GM12878 (cell line): ENCODE data around the gene ZCCHC2. TPM values are rescaled to one million over a fixed set of nuclear protein-coding genes. Genes with fewer than 3 reads are reported as not detected.

Source experiments
- ATAC-seq: fragments of 200-7000 bp; cut with Tn5 transposase; 3 replicates; pipeline ENCODE4 v1.9.1; 2020; ENCODE audit warnings: mild to moderate bottlenecking, moderate library complexity
- BruUV-seq: library from RNA; stranded (reverse); fragments of 400-500 nt; replicated peaks from 2 replicates; lab custom pipeline; 2021; lab: Mats Ljungman, UMichigan
- CTCF ChIA-PET: fragments of 300-600 bp; sonication (Branson Sonifier 250); formaldehyde crosslinking; extraction: SDS; loops from one replicate; lab custom pipeline; 2021; ENCODE audit warnings: inconsistent platforms; lab: Yijun Ruan, JAX
- POLR2A ChIA-PET: fragments of 350-600 bp; formaldehyde crosslinking; extraction: SDS; loops from one replicate; lab custom pipeline; 2021; ENCODE audit warnings: inconsistent platforms; lab: Charles Lee
- RAD21 ChIA-PET: fragments of 300-600 bp; sonication (Branson Sonifier 250); formaldehyde crosslinking; loops from one replicate; lab custom pipeline; 2023; ENCODE audit warnings: antibody characterized with exemption; ENCODE audit not compliant: unreplicated experiment; lab: Charles Lee
- SMC1A ChIA-PET: fragments of 300-600 bp; sonication (Branson Sonifier 250); formaldehyde crosslinking; loops from one replicate; lab custom pipeline; 2023; ENCODE audit not compliant: unreplicated experiment, uncharacterized antibody; lab: Charles Lee
- DNase-seq: peaks from one replicate; pipeline ENCODE4 v3.0.0-alpha.2; 2011; ENCODE audit warnings: low read depth, low spot score
- FAIRE-seq: peaks from 3 replicates; lab custom pipeline; 2011; peaks lifted over from hg19 to GRCh38; lab: Jason Lieb, UNC
- H2AFZ ChIP-seq: 2 replicates; pipeline ENCODE4 v1.6.0; 2011; ENCODE audit warnings: low read depth, low read length, control low read depth; ENCODE audit not compliant: control insufficient read depth
- H3K27ac ChIP-seq: 2 replicates; pipeline ENCODE4 v1.5.1; 2011; ENCODE audit warnings: control low read depth; ENCODE audit not compliant: control insufficient read depth, insufficient read depth
- H3K27me3 ChIP-seq, 2 experiments: replicated peaks in 1 of 2; 2 replicates each; pipeline versions ENCODE4 v1.6.0 to v1.6.1; 2011; ENCODE audit warnings: low read length in 1 of 2; ENCODE audit not compliant: control insufficient read depth in 2 of 2, insufficient read depth in 2 of 2
- H3K36me3 ChIP-seq, 2 experiments: 2 replicates each; pipeline ENCODE4 v1.5.1; 2011; ENCODE audit warnings: low read length in 1 of 2; ENCODE audit not compliant: control insufficient read depth in 2 of 2, insufficient read depth in 2 of 2
- H3K4me1 ChIP-seq: 2 replicates; pipeline ENCODE4 v1.6.1; 2011; ENCODE audit warnings: mild to moderate bottlenecking, low read length, moderate library complexity, mixed read lengths; ENCODE audit not compliant: control insufficient read depth, insufficient read depth
- H3K4me2 ChIP-seq: 2 replicates; pipeline ENCODE4 v1.6.0; 2011; ENCODE audit warnings: control low read depth; ENCODE audit not compliant: control insufficient read depth, insufficient read depth
- H3K4me3 ChIP-seq: fragments of 200-600 bp; sonication (generic); 2 replicates; pipeline ENCODE4 v1.5.1; 2016
- H3K79me2 ChIP-seq: 2 replicates; pipeline ENCODE4 v1.6.0; 2011; ENCODE audit warnings: low read length; ENCODE audit not compliant: control insufficient read depth, insufficient read depth
- H3K9ac ChIP-seq: 2 replicates; pipeline ENCODE4 v1.8.0; 2011; ENCODE audit warnings: low read length, control low read depth, mixed read lengths; ENCODE audit not compliant: control insufficient read depth, insufficient read depth
- H3K9me3 ChIP-seq: replicated peaks from 3 replicates; pipeline ENCODE4 v1.5.1; 2011; ENCODE audit warnings: mild to moderate bottlenecking, low read length; ENCODE audit not compliant: control insufficient read depth, insufficient read depth
- H4K20me1 ChIP-seq: 2 replicates; pipeline ENCODE4 v1.6.0; 2011; ENCODE audit not compliant: control insufficient read depth, insufficient read depth
- CEBPB ChIP-seq, 2 experiments: fragments of 150-350 bp in 1 of 2; IDR thresholded peaks; 2 replicates each; pipeline ENCODE4 v1.6.1; 2012 to 2014; ENCODE audit warnings: low read depth in 2 of 2, low read length in 2 of 2, borderline replicate concordance in 1 of 2, inconsistent platforms in 1 of 2
- GABPA ChIP-seq: IDR thresholded peaks from 2 replicates; pipeline ENCODE4 v1.6.1; 2014; ENCODE audit warnings: antibody characterized with exemption, low read depth, mild to moderate bottlenecking, inconsistent platforms
- HDAC2 ChIP-seq: fragments of 200-600 bp; sonication (generic); IDR thresholded peaks from 2 replicates; pipeline ENCODE4 v1.6.1; 2017
- HDAC6 ChIP-seq: fragments of 200-600 bp; sonication (generic); IDR thresholded peaks from one replicate; pipeline ENCODE4 v1.8.0; 2017; ENCODE audit warnings: antibody characterized with exemption; ENCODE audit not compliant: unreplicated experiment
- MYC ChIP-seq: IDR thresholded peaks from 2 replicates; pipeline ENCODE4 v1.6.1; 2011; ENCODE audit warnings: mild to moderate bottlenecking, low read length, moderate library complexity, inconsistent platforms; ENCODE audit not compliant: insufficient read depth, insufficient replicate concordance, insufficient read length, severe bottlenecking
- RB1 ChIP-seq: fragments of 450-650 bp; formaldehyde crosslinking; IDR thresholded peaks from 2 replicates; pipeline ENCODE4 v1.6.1; 2017; ENCODE audit warnings: mild to moderate bottlenecking, borderline replicate concordance
- STAT1 ChIP-seq: fragments of 450-650 bp; conservative IDR thresholded peaks from 2 replicates; pipeline ENCODE4 v1.6.1; 2014; ENCODE audit warnings: antibody characterized with exemption, mild to moderate bottlenecking
- ZNF207 ChIP-seq: fragments of 450-650 bp; IDR thresholded peaks from 2 replicates; pipeline ENCODE4 v1.6.1; 2014; ENCODE audit warnings: antibody characterized with exemption, mild to moderate bottlenecking, borderline replicate concordance
- ZNF217 ChIP-seq: fragments of 450-650 bp; IDR thresholded peaks from 2 replicates; pipeline ENCODE4 v1.6.1; 2017; ENCODE audit warnings: antibody characterized with exemption, mild to moderate bottlenecking
- WGBS: methylation state at CpG from one replicate; pipeline ENCODE4 v1.1.6; 2016; ENCODE audit warnings: low lambda C conversion rate; ENCODE audit not compliant: insufficient replicate concordance, insufficient coverage; ENCODE audit errors: missing lambda C conversion rate; 5-methylcytosine and 5-hydroxymethylcytosine counted together
- in situ Hi-C: fragments of 300-500 bp; cut with MboI; formaldehyde crosslinking; loops from 9 replicates; pipeline ENCODE4 v1.14.3; 2018; ENCODE audit warnings: mixed read lengths
- intact Hi-C: fragments of 100-400 bp; cut with micrococcal nuclease; formaldehyde crosslinking; loops from one replicate; pipeline ENCODE4 v1.14.2; 2022; ENCODE audit not compliant: unreplicated experiment
- polyA plus RNA-seq, 11 experiments: library from polyadenylated mRNA; depleted of rRNA in 4 of 11; unstranded in 6 of 11; stranded (reverse) in 5 of 11; fragments of >200 nt; fragmentation: Nextera tagmentation in 4 of 11; fragmentation: Illumina TruSeq in 1 of 11; extraction: Ambion mirVana in 4 of 11; extraction: Trizol in 1 of 11; gene quantifications; 1 replicate in 1 of 11; 2 replicates in 10 of 11; pipeline versions ENCODE4 v1.2.1 to v1.2.3, GENCODE V29; 2011 to 2016; ENCODE audit warnings: inconsistent platforms in 2 of 11, missing spikeins in 2 of 11, low read depth in 1 of 11
- total RNA-seq, 4 experiments: library from RNA; depleted of rRNA in 3 of 4; stranded (reverse); fragments of >200 nt in 3 of 4; fragmentation: Illumina TruSeq in 1 of 4; extraction: Trizol in 1 of 4; gene quantifications; 2 replicates each; pipeline versions ENCODE4 v1.2.1 to v1.2.3, GENCODE V29; 2013 to 2021
- TF ChIP-seq, protein P1 (sequence below): fragments of 450-650 bp; IDR thresholded peaks from 2 replicates; pipeline ENCODE4 v1.6.1; 2017; ENCODE audit warnings: antibody characterized with exemption, mild to moderate bottlenecking, moderate library complexity
- TF ChIP-seq, protein P2 (sequence below): fragments of 450-650 bp; IDR thresholded peaks from 2 replicates; pipeline ENCODE4 v1.6.1; 2014; ENCODE audit warnings: mild to moderate bottlenecking
- TF ChIP-seq, protein P3 (sequence below): IDR thresholded peaks from 2 replicates; pipeline ENCODE4 v1.6.1; 2011; ENCODE audit warnings: borderline replicate concordance, low read depth, mild to moderate bottlenecking, moderate library complexity, mixed read lengths, low read length; ENCODE audit not compliant: insufficient read depth; ENCODE audit errors: extremely low read length

Gene ZCCHC2
- total and polyA plus RNA-seq, 10 of the 15 experiments (the other 5 are each of a cell fraction or from before 2014, with no cell fraction given): 1.7 to 17.4 (median 8.6) TPM

DNA sequence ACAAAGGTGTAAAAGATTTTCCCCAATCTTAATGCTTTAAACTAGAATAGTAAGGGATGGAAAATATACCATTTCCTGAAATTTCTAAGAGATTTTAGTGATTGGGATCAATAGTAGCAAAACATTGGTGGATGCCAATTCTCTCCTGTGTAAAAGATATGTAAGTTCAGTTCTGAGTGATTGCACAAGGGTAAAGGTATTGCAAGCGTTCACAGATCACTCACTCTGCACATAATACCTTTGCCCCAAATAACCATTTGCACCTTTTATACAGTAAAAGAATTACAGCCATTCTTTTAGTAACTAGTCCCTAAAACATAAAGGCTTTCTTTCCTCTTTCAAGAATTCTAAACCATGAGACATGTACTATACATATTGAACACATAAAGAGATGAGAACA lies 13.0 kb upstream of the ZCCHC2 start:
- SMC1A ChIA-PET: no interaction called here
- H3K27ac ChIP-seq: no peak overlapping the region
- no peak overlapping the region for H2AFZ ChIP-seq
- H3K9me3 ChIP-seq: peaks cover 6% of the 10 kb centered on the region
- no TSS peak for BruUV-seq
- POLR2A ChIA-PET: no interaction called here
- H3K4me1 ChIP-seq: peaks cover 18% of the 10 kb centered on the region
- DNase-seq (no peak), ATAC-seq (no peak), FAIRE-seq (no peak)
- H3K9ac ChIP-seq: no peak overlapping the region
- TF ChIP-seq GABPA (no peak), HDAC6 (no peak), STAT1 (no peak), RB1 (no peak), ZNF207 (no peak), ZNF217 (no peak), CEBPB (IDR thresholded peaks at IDR 0.05; ENCODE audit: borderline replicate concordance in 1 of 2, low read depth in 2 of 2, low read length in 2 of 2) (no peak), MYC (no peak), HDAC2 (no peak)
- TF ChIP-seq, protein P1, sequence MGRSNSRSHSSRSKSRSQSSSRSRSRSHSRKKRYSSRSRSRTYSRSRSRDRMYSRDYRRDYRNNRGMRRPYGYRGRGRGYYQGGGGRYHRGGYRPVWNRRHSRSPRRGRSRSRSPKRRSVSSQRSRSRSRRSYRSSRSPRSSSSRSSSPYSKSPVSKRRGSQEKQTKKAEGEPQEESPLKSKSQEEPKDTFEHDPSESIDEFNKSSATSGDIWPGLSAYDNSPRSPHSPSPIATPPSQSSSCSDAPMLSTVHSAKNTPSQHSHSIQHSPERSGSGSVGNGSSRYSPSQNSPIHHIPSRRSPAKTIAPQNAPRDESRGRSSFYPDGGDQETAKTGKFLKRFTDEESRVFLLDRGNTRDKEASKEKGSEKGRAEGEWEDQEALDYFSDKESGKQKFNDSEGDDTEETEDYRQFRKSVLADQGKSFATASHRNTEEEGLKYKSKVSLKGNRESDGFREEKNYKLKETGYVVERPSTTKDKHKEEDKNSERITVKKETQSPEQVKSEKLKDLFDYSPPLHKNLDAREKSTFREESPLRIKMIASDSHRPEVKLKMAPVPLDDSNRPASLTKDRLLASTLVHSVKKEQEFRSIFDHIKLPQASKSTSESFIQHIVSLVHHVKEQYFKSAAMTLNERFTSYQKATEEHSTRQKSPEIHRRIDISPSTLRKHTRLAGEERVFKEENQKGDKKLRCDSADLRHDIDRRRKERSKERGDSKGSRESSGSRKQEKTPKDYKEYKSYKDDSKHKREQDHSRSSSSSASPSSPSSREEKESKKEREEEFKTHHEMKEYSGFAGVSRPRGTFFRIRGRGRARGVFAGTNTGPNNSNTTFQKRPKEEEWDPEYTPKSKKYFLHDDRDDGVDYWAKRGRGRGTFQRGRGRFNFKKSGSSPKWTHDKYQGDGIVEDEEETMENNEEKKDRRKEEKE: no peak
- TF ChIP-seq, protein P2, sequence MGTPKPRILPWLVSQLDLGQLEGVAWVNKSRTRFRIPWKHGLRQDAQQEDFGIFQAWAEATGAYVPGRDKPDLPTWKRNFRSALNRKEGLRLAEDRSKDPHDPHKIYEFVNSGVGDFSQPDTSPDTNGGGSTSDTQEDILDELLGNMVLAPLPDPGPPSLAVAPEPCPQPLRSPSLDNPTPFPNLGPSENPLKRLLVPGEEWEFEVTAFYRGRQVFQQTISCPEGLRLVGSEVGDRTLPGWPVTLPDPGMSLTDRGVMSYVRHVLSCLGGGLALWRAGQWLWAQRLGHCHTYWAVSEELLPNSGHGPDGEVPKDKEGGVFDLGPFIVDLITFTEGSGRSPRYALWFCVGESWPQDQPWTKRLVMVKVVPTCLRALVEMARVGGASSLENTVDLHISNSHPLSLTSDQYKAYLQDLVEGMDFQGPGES: no peak
- TF ChIP-seq, protein P3, sequence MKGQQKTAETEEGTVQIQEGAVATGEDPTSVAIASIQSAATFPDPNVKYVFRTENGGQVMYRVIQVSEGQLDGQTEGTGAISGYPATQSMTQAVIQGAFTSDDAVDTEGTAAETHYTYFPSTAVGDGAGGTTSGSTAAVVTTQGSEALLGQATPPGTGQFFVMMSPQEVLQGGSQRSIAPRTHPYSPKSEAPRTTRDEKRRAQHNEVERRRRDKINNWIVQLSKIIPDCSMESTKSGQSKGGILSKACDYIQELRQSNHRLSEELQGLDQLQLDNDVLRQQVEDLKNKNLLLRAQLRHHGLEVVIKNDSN: no peak
- RAD21 ChIA-PET: no interaction called here
- 95% methylated on average over 1 of the region's 1 CpG for WGBS
- H3K27me3 ChIP-seq: no peaks in the 10 kb centered on the region; a peak in 1 of 4 replicates
- intact Hi-C loops: no loop called here
- no peaks in the 10 kb centered on the region for H3K36me3 ChIP-seq
- CTCF ChIA-PET: no interaction called here
- H4K20me1 ChIP-seq: no peaks in the 10 kb centered on the region
- in situ Hi-C loops: no loop called here
- H3K4me2 ChIP-seq: no peak overlapping the region
- H3K79me2 ChIP-seq: no peaks in the 10 kb centered on the region
- no peak overlapping the region for H3K4me3 ChIP-seq
